Central memory CD8-positive, alpha-beta T cell (primary cell): ENCODE results near the gene ITGA2.

ENCODE experiments used
- ATAC-seq: fragments of 150-1000 bp; cut with Tn5 transposase; replicated peaks from 2 replicates; pipeline ENCODE4 v1.10.0; 2022; ENCODE audit warnings: mild to moderate bottlenecking, moderate FRiP score, moderate number of reproducible peaks; ENCODE audit not compliant: poor library complexity, severe bottlenecking; ENCODE audit errors: extremely low read depth
- DNase-seq, 2 donors: peaks; one replicate each; pipeline ENCODE4 v3.0.0; 2021; ENCODE audit warnings: low spot score in 2 of 2
- H3K27ac Mint-ChIP-seq: one replicate; pipeline ENCODE4 v1.8.0; 2022; ENCODE audit warnings: low read depth, mild to moderate bottlenecking, moderate library complexity, mixed read lengths
- H3K27me3 Mint-ChIP-seq: one replicate; pipeline ENCODE4 v1.8.0; 2022; ENCODE audit warnings: mixed read lengths
- H3K36me3 Mint-ChIP-seq: one replicate; pipeline ENCODE4 v1.8.0; 2022; ENCODE audit warnings: mild to moderate bottlenecking, moderate library complexity, mixed read lengths; ENCODE audit not compliant: insufficient read depth
- H3K4me1 Mint-ChIP-seq: one replicate; pipeline ENCODE4 v1.8.0; 2022; ENCODE audit warnings: mixed read lengths
- H3K4me3 Mint-ChIP-seq: one replicate; pipeline ENCODE4 v1.8.0; 2022; ENCODE audit warnings: mild to moderate bottlenecking, moderate library complexity, mixed read lengths
- H3K9me3 Mint-ChIP-seq: one replicate; pipeline ENCODE4 v1.8.0; 2022; ENCODE audit warnings: mixed read lengths

ITGA2 gene

GRCh38 chr5:52994266-52994665 lies 5.1 kb downstream of the ITGA2 start:
- ATAC-seq (no peak), DNase-seq (no peak)
- Mint-ChIP-seq H3K4me1 (no peaks in the 10 kb centered on the region), H3K27ac (no peak overlapping the region), H3K27me3 (peaks cover 14% of the 10 kb centered on the region), H3K36me3 (no peaks in the 10 kb centered on the region), H3K9me3 (no peaks in the 10 kb centered on the region), H3K4me3 (no peak overlapping the region)

- no peak overlapping the region for H3K4me3 Mint-ChIP-seq
- no peaks in the 10 kb centered on the region for H3K9me3 Mint-ChIP-seq
- H3K4me1 Mint-ChIP-seq = no peaks in the 10 kb centered on the region
- H3K27me3 Mint-ChIP-seq = peaks cover 14% of the 10 kb centered on the region
- ATAC-seq = no peak
- no peaks in the 10 kb centered on the region for H3K36me3 Mint-ChIP-seq
- DNase-seq = no peak
- H3K27ac Mint-ChIP-seq = no peak overlapping the region
Observed at GRCh38 chr5:52995095-52995494, 5.9 kb downstream of the ITGA2 start.

- DNase-seq (no peak), ATAC-seq (no peak)
- Mint-ChIP-seq H3K4me3 (no peak overlapping the region), H3K36me3 (no peaks in the 10 kb centered on the region), H3K4me1 (no peaks in the 10 kb centered on the region), H3K27me3 (peaks cover 14% of the 10 kb centered on the region), H3K9me3 (no peaks in the 10 kb centered on the region), H3K27ac (no peak overlapping the region)
Observed at GRCh38 chr5:52995914-52996313, 6.8 kb downstream of the ITGA2 start.

GRCh38 chr5:52996979-52997378 lies 7.8 kb downstream of the ITGA2 start:
- Mint-ChIP-seq H3K9me3 (no peaks in the 10 kb centered on the region), H3K4me1 (no peaks in the 10 kb centered on the region), H3K4me3 (no peak overlapping the region), H3K27ac (no peak overlapping the region), H3K27me3 (peaks cover 11% of the 10 kb centered on the region), H3K36me3 (no peaks in the 10 kb centered on the region)
- no peak for ATAC-seq
- no peak for DNase-seq

- Mint-ChIP-seq H3K9me3 (no peaks in the 10 kb centered on the region), H3K4me3 (no peak overlapping the region), H3K27ac (no peak overlapping the region), H3K27me3 (peaks cover 6% of the 10 kb centered on the region), H3K36me3 (no peaks in the 10 kb centered on the region), H3K4me1 (no peaks in the 10 kb centered on the region)
- DNase-seq (no peak), ATAC-seq (no peak)
Observed at GRCh38 chr5:52997424-52997823, 8.3 kb downstream of the ITGA2 start.

GRCh38 chr5:52998552-52999313 lies 9.6 kb downstream of the ITGA2 start:
- Mint-ChIP-seq H3K4me3 (no peak overlapping the region), H3K36me3 (no peaks in the 10 kb centered on the region), H3K9me3 (no peaks in the 10 kb centered on the region), H3K27me3 (peaks cover 9% of the 10 kb centered on the region), H3K4me1 (no peaks in the 10 kb centered on the region), H3K27ac (no peak overlapping the region)
- DNase-seq (no peak), ATAC-seq (no peak)

GRCh38 chr5:52999344-52999949 lies 10.3 kb downstream of the ITGA2 start:
- no peaks in the 10 kb centered on the region for H3K9me3 Mint-ChIP-seq
- DNase-seq (no peak), ATAC-seq (no peak)
- no peak overlapping the region for H3K27ac Mint-ChIP-seq
- peaks cover 15% of the 10 kb centered on the region for H3K27me3 Mint-ChIP-seq
- no peaks in the 10 kb centered on the region for H3K4me1 Mint-ChIP-seq
- H3K36me3 Mint-ChIP-seq = no peaks in the 10 kb centered on the region
- H3K4me3 Mint-ChIP-seq = no peak overlapping the region

- Mint-ChIP-seq H3K4me1 (no peaks in the 10 kb centered on the region), H3K9me3 (no peaks in the 10 kb centered on the region), H3K27me3 (peaks cover 15% of the 10 kb centered on the region), H3K27ac (no peak overlapping the region), H3K36me3 (no peaks in the 10 kb centered on the region), H3K4me3 (no peak overlapping the region)
- DNase-seq = no peak
- ATAC-seq = no peak
Observed at GRCh38 chr5:53001541-53001940, 12.4 kb downstream of the ITGA2 start.

GRCh38 chr5:53002491-53002890 lies 13.3 kb downstream of the ITGA2 start:
- DNase-seq (no peak), ATAC-seq (no peak)
- H3K9me3 Mint-ChIP-seq = no peaks in the 10 kb centered on the region
- H3K4me3 Mint-ChIP-seq = no peak overlapping the region
- peaks cover 15% of the 10 kb centered on the region for H3K27me3 Mint-ChIP-seq
- no peaks in the 10 kb centered on the region for H3K36me3 Mint-ChIP-seq
- no peaks in the 10 kb centered on the region for H3K4me1 Mint-ChIP-seq
- H3K27ac Mint-ChIP-seq = no peak overlapping the region

- H3K36me3 Mint-ChIP-seq = no peaks in the 10 kb centered on the region
- no peak overlapping the region for H3K4me3 Mint-ChIP-seq
- ATAC-seq = no peak
- H3K4me1 Mint-ChIP-seq = no peaks in the 10 kb centered on the region
- peaks cover 15% of the 10 kb centered on the region for H3K27me3 Mint-ChIP-seq
- no peak overlapping the region for H3K27ac Mint-ChIP-seq
- H3K9me3 Mint-ChIP-seq = no peaks in the 10 kb centered on the region
- no peak for DNase-seq
Observed at GRCh38 chr5:53003144-53003543, 14.0 kb downstream of the ITGA2 start.

- ATAC-seq = no peak
- no peak for DNase-seq
- H3K9me3 Mint-ChIP-seq = no peaks in the 10 kb centered on the region
- no peaks in the 10 kb centered on the region for H3K4me1 Mint-ChIP-seq
- no peak overlapping the region for H3K27ac Mint-ChIP-seq
- H3K36me3 Mint-ChIP-seq = no peaks in the 10 kb centered on the region
- H3K27me3 Mint-ChIP-seq = peaks cover 15% of the 10 kb centered on the region
- no peak overlapping the region for H3K4me3 Mint-ChIP-seq
Observed at GRCh38 chr5:53006911-53007890, 18.0 kb downstream of the ITGA2 start.

GRCh38 chr5:53008751-53009150 lies 19.6 kb downstream of the ITGA2 start:
- no peaks in the 10 kb centered on the region for H3K4me1 Mint-ChIP-seq
- ATAC-seq (no peak), DNase-seq (no peak)
- H3K4me3 Mint-ChIP-seq = no peak overlapping the region
- peaks cover 7% of the 10 kb centered on the region for H3K27me3 Mint-ChIP-seq
- H3K36me3 Mint-ChIP-seq = no peaks in the 10 kb centered on the region
- H3K9me3 Mint-ChIP-seq = no peaks in the 10 kb centered on the region
- no peak overlapping the region for H3K27ac Mint-ChIP-seq
